Pancreas (tissue), 10 donors: Measurements from ENCODE around the gene TRPV5. TPM values are rescaled to one million over a fixed set of nuclear protein-coding genes. Genes with fewer than 3 reads are reported as not detected.

Experiments used
- ATAC-seq, 4 donors: fragments of 200-7000 bp; cut with Tn5 transposase; one replicate each; pipeline versions ENCODE4 v1.8.0 to v1.9.1; 2020; ENCODE audit warnings: mild to moderate bottlenecking in 4 of 4, moderate library complexity in 4 of 4
- DNase-seq, 6 donors: peaks; one replicate each; pipeline ENCODE4 v3.0.0-alpha.2; 2020
- FAIRE-seq: peaks from 2 replicates; lab custom pipeline; 2012; peaks lifted over from hg19 to GRCh38; lab: Jason Lieb, UNC
- H3K27ac ChIP-seq, 4 donors: fragments of 200-600 bp; sonication (generic); 1 replicate in 3 of 4; 2 replicates in 1 of 4; pipeline versions ENCODE4 v1.5.0 to v1.8.0; 2020
- H3K27me3 ChIP-seq, 4 donors: fragments of 200-600 bp; one replicate each; pipeline ENCODE4 v1.8.0; 2021
- H3K36me3 ChIP-seq, 3 donors: fragments of 200-600 bp; sonication (generic) in 1 of 3; one replicate each; pipeline versions ENCODE4 v1.5.0 to v1.8.0; 2020 to 2021
- H3K4me1 ChIP-seq, 3 donors: fragments of 200-600 bp; one replicate each; pipeline ENCODE4 v1.8.0; 2021
- H3K4me3 ChIP-seq, 4 donors: fragments of 200-600 bp; sonication (generic) in 2 of 4; one replicate each; pipeline versions ENCODE4 v1.5.0 to v1.8.0; 2020 to 2021
- H3K9me3 ChIP-seq, 4 donors: fragments of 200-600 bp; one replicate each; pipeline ENCODE4 v1.8.0; 2021
- CTCF ChIP-seq, 4 donors: fragments of 200-600 bp; sonication (generic) in 3 of 4; IDR thresholded peaks; one replicate each; pipeline versions ENCODE4 v1.5.0 to v1.8.0; 2021; ENCODE audit warnings: antibody characterized with exemption in 4 of 4
- WGBS, 2 donors: extraction: QIAGEN DNeasy Blood & Tissue Kit; methylation state at CpG; one replicate each; pipeline ENCODE4 v1.1.7; 2013; 5-methylcytosine and 5-hydroxymethylcytosine counted together
- intact Hi-C, 3 donors: fragments of 100-400 bp; cut with DNase I; formaldehyde crosslinking; loops; one replicate each; pipeline versions ENCODE4 v1.11.1 to v1.14.2; 2022
- polyA plus RNA-seq, 2 donors: library from polyadenylated mRNA; stranded (reverse); fragments of 200-250 nt; gene quantifications; one replicate each; pipeline ENCODE4 v1.2.3, GENCODE V29; 2013
- total RNA-seq, 6 donors: library from RNA; stranded (reverse); fragmentation: NEBNext Ultra II Directional in 4 of 6; extraction: Animal tissue kit (Norgen Biotek cat#: 25700) in 4 of 6; gene quantifications; one replicate each; pipeline versions ENCODE4 v1.2.1 to v1.2.4, GENCODE V29; 2021 to 2023
- donor health status: healthy with polysubstance abuse.
- donor health status: DM: no; HTN: no; CAD: no; lungs with moderate emphysema.
- donor health status: DM: no; HTN: no; CAD: no.
- donor health status: control.
- donor health status: control.
- donor health status: Bipolar disorder and iron deficiency.
- donor health status: DM: yes; HTN: yes; CAD: no.
- donor health status: DM: no; HTN: no; CAD: no.
- donor health status: DM: no; HTN: no; CAD: no.
- donor health status: DM: yes; HTN: yes; CAD: no.

The TRPV5 gene
- total and polyA plus RNA-seq, 8 donors: 0.06 to 0.08 TPM; not detected in 6

GRCh38 chr7:142913566-142913965, 20.0 kb downstream of the TRPV5 start:
- no peak for TF ChIP-seq CTCF (IDR thresholded peaks at IDR 0.05)
- Histone ChIP-seq H3K4me1 (peaks cover 4 to 10% (median 9%) of the 10 kb centered on the region in 3 donors), H3K9me3 (no peaks in the 10 kb centered on the region), H3K4me3 (no peak overlapping the region), H3K36me3 (no peaks in the 10 kb centered on the region), H3K27me3 (no peaks in the 10 kb centered on the region), H3K27ac (no peak overlapping the region)
- no peak for DNase-seq
- FAIRE-seq: no peak
- ATAC-seq: no peak
- 75 to 85% methylated on average over 2 of the region's 2 CpGs for WGBS, 2 donors
- intact Hi-C loops: no loop called here

GRCh38 chr7:142913051-142913450, 20.5 kb downstream of the TRPV5 start:
- Histone ChIP-seq H3K9me3 (no peaks in the 10 kb centered on the region), H3K27ac (no peak overlapping the region), H3K4me3 (no peak overlapping the region), H3K36me3 (no peaks in the 10 kb centered on the region), H3K27me3 (no peaks in the 10 kb centered on the region), H3K4me1 (peaks cover 4 to 10% (median 9%) of the 10 kb centered on the region in 3 donors)
- WGBS, 2 donors: 51 to 55% methylated on average over 3 of the region's 3 CpGs
- ATAC-seq: no peak
- no peak for FAIRE-seq
- intact Hi-C loops: no loop called here
- DNase-seq: no peak
- no peak for TF ChIP-seq CTCF (IDR thresholded peaks at IDR 0.05)

- Histone ChIP-seq H3K4me1 (peaks cover 4 to 10% (median 9%) of the 10 kb centered on the region in 3 donors), H3K36me3 (no peaks in the 10 kb centered on the region), H3K4me3 (no peak overlapping the region), H3K27me3 (no peaks in the 10 kb centered on the region), H3K27ac (peak overlapping the region in 3 of 4 donors; percentile 49 to 83 (median 79)), H3K9me3 (no peaks in the 10 kb centered on the region)
- WGBS, 2 donors: 32 to 40% methylated on average over 2 of the region's 2 CpGs
- ATAC-seq (no peak), FAIRE-seq (no peak), DNase-seq (no peak)
- TF ChIP-seq CTCF (IDR thresholded peaks at IDR 0.05): no peak
- intact Hi-C loops: no loop called here
These were observed 23.1 kb downstream of the TRPV5 start for GRCh38 chr7:142910481-142910880.

- Histone ChIP-seq H3K9me3 (no peaks in the 10 kb centered on the region), H3K27ac (peak overlapping the region; percentile 49 to 83 (median 76)), H3K4me3 (no peak overlapping the region), H3K4me1 (peaks cover 4 to 10% (median 9%) of the 10 kb centered on the region in 3 donors), H3K36me3 (no peaks in the 10 kb centered on the region), H3K27me3 (no peaks in the 10 kb centered on the region)
- 10 to 14% methylated on average over 2 of the region's 2 CpGs for WGBS, 2 donors
- ATAC-seq (peak; percentile 69 to 78 (median 74)), FAIRE-seq (no peak), DNase-seq (no peak)
- no peak for TF ChIP-seq CTCF (IDR thresholded peaks at IDR 0.05)
- intact Hi-C loops: no loop called here
These were observed 23.5 kb downstream of the TRPV5 start for GRCh38 chr7:142910031-142910433.
